Brain microvascular endothelial cell (primary cell): Measurements from ENCODE around the gene KCNJ5.

Experiments
- DNase-seq: peaks from one replicate; pipeline ENCODE4 v3.0.0-alpha.2; 2020
- H3K27ac ChIP-seq: fragments of 250-450 bp; sonication (Bioruptor Pico); 2 replicates; pipeline ENCODE4 v1.5.1; 2020; ENCODE audit warnings: mild to moderate bottlenecking, moderate library complexity
- H3K27me3 ChIP-seq: fragments of 250-450 bp; sonication (Bioruptor Pico); replicated peaks from 2 replicates; pipeline ENCODE4 v1.5.1; 2020; ENCODE audit warnings: mild to moderate bottlenecking
- H3K36me3 ChIP-seq: fragments of 250-450 bp; sonication (Bioruptor Pico); replicated peaks from 2 replicates; pipeline ENCODE4 v1.5.1; 2020; ENCODE audit warnings: mild to moderate bottlenecking
- H3K4me3 ChIP-seq: 2 replicates; pipeline ENCODE4 v1.5.1; 2011; ENCODE audit warnings: low read depth, mild to moderate bottlenecking, control low read depth, low read length, moderate library complexity
- in situ Hi-C: cut with HindIII; loops from 2 replicates; pipeline ENCODE4 v1.10.0; 2017; ENCODE audit warnings: low sequenced_read_pairs, low pct_ligation_motif_present
- TF ChIP-seq, protein P1 (sequence below): IDR thresholded peaks from 2 replicates; pipeline ENCODE4 v1.5.1; 2011; ENCODE audit warnings: low read depth, mild to moderate bottlenecking, moderate library complexity, low read length, control low read depth, inconsistent platforms; ENCODE audit errors: missing control alignments

The KCNJ5 gene

DNA sequence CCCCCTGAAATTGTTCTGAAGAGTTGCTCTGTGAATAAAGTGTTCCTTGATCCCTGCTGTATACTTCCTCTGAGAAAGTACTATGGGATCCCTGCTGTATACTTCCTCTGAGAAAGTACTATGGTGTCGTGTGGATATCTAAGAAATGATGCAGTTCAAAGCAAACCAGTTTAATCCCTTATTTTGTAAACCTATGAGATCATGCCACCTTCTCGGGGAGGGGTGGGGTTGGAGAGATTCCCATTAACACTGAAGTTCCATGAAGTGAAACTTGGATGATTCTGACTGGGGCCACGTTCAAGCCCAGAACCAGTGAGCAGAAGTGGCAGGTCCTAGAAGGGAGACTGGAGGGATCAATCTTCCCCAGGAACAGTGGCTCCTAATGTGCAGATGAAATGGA lies 64.5 kb downstream of the KCNJ5 start:
- no peaks in the 10 kb centered on the region for H3K36me3 ChIP-seq
- TF ChIP-seq, protein P1, sequence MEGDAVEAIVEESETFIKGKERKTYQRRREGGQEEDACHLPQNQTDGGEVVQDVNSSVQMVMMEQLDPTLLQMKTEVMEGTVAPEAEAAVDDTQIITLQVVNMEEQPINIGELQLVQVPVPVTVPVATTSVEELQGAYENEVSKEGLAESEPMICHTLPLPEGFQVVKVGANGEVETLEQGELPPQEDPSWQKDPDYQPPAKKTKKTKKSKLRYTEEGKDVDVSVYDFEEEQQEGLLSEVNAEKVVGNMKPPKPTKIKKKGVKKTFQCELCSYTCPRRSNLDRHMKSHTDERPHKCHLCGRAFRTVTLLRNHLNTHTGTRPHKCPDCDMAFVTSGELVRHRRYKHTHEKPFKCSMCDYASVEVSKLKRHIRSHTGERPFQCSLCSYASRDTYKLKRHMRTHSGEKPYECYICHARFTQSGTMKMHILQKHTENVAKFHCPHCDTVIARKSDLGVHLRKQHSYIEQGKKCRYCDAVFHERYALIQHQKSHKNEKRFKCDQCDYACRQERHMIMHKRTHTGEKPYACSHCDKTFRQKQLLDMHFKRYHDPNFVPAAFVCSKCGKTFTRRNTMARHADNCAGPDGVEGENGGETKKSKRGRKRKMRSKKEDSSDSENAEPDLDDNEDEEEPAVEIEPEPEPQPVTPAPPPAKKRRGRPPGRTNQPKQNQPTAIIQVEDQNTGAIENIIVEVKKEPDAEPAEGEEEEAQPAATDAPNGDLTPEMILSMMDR = no peak
- no peak overlapping the region for H3K4me3 ChIP-seq
- DNase-seq = no peak
- H3K27me3 ChIP-seq = no peaks in the 10 kb centered on the region
- no peak overlapping the region for H3K27ac ChIP-seq
- in situ Hi-C loops = no loop called here

DNA sequence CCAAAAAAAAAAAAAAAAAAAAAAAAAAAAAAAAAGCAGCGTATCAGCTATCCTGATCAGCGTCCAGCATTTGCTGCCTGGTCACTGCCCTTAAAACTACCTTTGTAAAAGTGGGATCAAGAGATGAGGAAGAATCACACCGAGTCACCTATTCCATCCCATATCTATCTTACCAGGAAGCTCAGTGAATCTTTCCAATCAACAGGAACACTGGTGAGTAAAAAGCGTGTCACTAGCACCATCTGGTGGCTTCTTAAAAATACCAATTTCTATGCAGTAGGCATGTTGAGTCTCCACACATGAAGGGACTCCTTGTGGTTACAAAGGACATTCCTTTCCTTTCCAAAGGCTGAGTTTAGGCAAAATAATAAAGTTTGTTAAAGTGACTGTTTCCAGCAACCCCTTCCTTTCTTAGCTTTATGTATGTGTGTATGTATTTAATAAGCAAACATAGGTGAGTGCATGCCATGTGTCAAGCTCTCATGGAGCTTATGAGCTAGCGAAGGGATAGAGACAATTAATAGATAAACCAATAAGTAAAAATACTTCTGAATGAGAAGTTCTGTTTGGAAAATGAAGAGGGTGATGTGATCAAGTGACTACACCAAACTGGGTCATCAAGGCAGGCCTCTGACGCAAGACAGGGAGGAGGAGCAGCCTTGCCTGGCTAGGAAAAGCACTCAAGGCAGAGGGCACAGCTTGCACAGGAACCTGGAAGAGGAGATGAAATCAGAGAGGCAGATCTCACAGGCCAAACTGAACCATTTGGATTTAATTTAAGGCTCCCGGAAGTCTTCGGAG lies 65.4 kb downstream of the KCNJ5 start:
- peak; percentile 75 for DNase-seq
- H3K4me3 ChIP-seq = no peak overlapping the region

DNA sequence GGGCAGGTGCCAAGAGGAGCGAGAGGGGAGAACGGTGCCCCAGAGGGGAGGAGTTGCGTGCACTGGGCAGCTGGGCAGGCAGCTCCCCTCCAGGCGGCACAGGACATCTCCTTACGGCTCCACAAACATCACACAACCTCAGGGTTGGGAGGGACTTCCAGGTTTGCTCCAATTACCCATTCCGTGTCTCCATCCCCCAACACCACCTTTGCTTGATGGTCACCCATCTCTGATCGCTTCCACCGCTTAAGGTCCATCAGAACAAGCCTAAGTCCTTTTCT lies 66.0 kb downstream of the KCNJ5 start:
- DNase-seq = no peak
- in situ Hi-C loops = no loop called here
- Histone ChIP-seq H3K36me3 (no peaks in the 10 kb centered on the region), H3K4me3 (no peak overlapping the region), H3K27ac (no peak overlapping the region), H3K27me3 (no peaks in the 10 kb centered on the region)
- TF ChIP-seq, protein P1 = no peak

More for the DNA sequence above, 65.4 kb downstream of the KCNJ5 start:
- Histone ChIP-seq H3K36me3 (no peaks in the 10 kb centered on the region), H3K27ac (no peak overlapping the region), H3K27me3 (no peaks in the 10 kb centered on the region)
- TF ChIP-seq, protein P1 = peak; percentile 59
- in situ Hi-C loops = no loop called here

DNA sequence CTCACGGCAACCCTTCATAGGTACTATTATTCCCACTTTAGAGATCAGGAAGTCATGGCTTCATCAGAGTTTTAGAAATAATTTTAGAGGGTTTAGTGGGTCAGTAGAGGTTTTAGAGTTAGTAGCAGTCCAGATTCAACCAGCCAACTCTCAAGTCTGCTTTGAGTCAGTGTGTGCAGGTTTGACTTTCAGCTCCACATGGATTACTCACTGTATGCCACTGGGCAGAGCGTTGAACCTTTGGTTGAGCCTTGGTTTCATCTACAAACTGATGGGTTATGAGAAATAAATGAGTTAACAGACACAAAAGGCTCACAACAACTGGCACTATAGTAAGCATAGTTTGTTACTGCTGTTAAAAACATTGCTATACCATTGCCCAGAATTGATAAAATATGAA lies 70.5 kb downstream of the KCNJ5 start:
- no peak overlapping the region for H3K4me3 ChIP-seq
- no peaks in the 10 kb centered on the region for H3K27me3 ChIP-seq
- no peaks in the 10 kb centered on the region for H3K36me3 ChIP-seq
- no peak for DNase-seq
- H3K27ac ChIP-seq = no peak overlapping the region
- TF ChIP-seq, protein P1 = no peak
- in situ Hi-C loops = no loop called here

DNA sequence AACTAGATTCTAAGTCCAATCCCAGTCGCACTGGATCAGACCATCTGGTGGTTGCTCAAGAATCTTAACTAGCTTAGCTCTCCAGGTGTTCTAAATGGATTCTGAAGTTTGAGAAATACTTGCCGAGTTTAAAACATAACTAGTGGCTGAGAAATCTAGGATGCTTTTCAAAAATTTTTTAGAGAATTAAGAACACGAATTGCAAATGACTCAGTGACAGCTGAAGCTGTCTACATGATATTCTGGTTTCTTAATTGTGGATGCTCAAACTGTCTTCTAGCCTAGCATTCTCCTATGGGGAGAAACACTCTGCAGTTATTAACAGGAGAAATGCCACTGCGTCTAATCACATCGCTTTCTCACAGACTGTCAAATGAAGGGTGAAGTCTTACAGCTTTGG lies 71.7 kb downstream of the KCNJ5 start:
- Histone ChIP-seq H3K27ac (no peak overlapping the region), H3K27me3 (no peaks in the 10 kb centered on the region), H3K4me3 (no peak overlapping the region), H3K36me3 (no peaks in the 10 kb centered on the region)
- in situ Hi-C loops = no loop called here
- TF ChIP-seq, protein P1 = no peak
- no peak for DNase-seq

DNA sequence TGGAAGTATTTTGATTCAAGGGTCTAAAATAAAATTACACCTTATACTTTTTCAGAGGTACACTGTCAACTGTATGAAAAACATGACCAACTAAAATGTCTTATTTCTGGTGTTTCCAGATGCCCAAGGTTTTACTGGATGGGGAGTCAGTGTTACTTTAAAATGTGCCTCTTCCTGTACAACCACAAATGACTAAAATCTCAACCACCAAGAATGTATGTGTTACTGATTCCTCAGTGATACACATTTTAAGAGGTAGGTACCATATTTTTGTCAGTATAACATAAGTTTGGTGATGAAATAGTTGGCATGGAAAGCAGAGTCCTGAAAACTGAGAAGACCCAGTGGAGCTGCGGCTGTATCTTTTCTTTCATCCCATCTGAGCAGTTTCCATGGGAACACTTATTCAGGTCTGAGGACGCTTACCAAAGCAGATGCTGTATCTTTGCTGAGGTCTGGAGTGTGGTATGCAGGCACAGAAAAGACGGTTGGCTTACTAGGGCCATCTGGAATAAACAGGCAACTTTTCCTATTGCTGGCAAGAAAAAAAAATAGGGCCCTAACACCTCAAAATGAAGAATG lies 72.7 kb downstream of the KCNJ5 start:
- TF ChIP-seq, protein P1 = no peak
- Histone ChIP-seq H3K27me3 (no peaks in the 10 kb centered on the region), H3K36me3 (no peaks in the 10 kb centered on the region), H3K4me3 (no peak overlapping the region), H3K27ac (no peak overlapping the region)
- in situ Hi-C loops = no loop called here
- no peak for DNase-seq
